ENCODE results near the gene GPR12.

DNA sequence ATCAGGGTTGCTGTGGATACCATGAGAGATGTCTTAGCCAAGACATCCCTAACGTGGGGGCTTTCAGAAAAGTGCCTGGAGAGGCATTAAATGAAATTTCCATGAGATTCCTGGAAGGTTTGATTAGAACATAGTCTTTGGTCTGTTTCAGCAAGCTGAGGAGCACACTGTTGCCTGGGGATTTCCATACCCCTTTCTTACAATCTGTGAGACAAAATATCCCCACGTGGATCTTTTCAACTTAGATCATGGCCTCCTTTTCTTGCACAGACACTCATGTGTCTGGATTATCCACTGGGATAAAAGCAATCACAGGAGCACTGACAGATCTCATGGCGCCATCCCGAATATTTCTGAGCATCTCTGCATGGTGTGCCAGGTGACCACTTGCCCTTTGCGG is 41.7 kb downstream of the GPR12 start:
- TF ChIP-seq, protein P1, sequence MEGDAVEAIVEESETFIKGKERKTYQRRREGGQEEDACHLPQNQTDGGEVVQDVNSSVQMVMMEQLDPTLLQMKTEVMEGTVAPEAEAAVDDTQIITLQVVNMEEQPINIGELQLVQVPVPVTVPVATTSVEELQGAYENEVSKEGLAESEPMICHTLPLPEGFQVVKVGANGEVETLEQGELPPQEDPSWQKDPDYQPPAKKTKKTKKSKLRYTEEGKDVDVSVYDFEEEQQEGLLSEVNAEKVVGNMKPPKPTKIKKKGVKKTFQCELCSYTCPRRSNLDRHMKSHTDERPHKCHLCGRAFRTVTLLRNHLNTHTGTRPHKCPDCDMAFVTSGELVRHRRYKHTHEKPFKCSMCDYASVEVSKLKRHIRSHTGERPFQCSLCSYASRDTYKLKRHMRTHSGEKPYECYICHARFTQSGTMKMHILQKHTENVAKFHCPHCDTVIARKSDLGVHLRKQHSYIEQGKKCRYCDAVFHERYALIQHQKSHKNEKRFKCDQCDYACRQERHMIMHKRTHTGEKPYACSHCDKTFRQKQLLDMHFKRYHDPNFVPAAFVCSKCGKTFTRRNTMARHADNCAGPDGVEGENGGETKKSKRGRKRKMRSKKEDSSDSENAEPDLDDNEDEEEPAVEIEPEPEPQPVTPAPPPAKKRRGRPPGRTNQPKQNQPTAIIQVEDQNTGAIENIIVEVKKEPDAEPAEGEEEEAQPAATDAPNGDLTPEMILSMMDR (IDR thresholded peaks at IDR 0.05): no peak
- no peak for TF ChIP-seq POLR2A (IDR thresholded peaks at IDR 0.05)

Measured in lower leg skin (tissue), 3 donors.